Omental fat pad (tissue), 4 donors: Measurements from ENCODE around the gene PRDM7. TPM values are rescaled to one million over a fixed set of nuclear protein-coding genes. Genes with fewer than 3 reads are reported as not detected.
"Not testable (repeated sequence)": the region's sequence is repeated elsewhere in the genome, so short reads cannot be mapped to it uniquely, and the experiment has no call there.

Experiments
- ATAC-seq: fragments of 150-250 bp; one replicate; pipeline ENCODE4 v1.9.1; 2016; ENCODE audit warnings: mild to moderate bottlenecking, moderate library complexity; ENCODE audit not compliant: low FRiP score
- DNase-seq: peaks from one replicate; pipeline ENCODE4 v3.0.0-alpha.2; 2019; ENCODE audit warnings: low spot score
- total RNA-seq, 4 donors: library from RNA; depleted of rRNA; stranded (reverse); fragments of >200 nt; gene quantifications; one replicate each; pipeline ENCODE4 v1.1.0, GENCODE V29; 2016
- TF ChIP-seq, protein P1 (sequence below), 3 donors: fragments of 450-650 bp; IDR thresholded peaks; one replicate each; pipeline ENCODE4 v1.5.1; 2016 to 2017; ENCODE audit warnings: antibody characterized with exemption in 3 of 3, mild to moderate bottlenecking in 3 of 3, moderate library complexity in 2 of 3

Gene PRDM7
- total RNA-seq = not detected

DNA sequence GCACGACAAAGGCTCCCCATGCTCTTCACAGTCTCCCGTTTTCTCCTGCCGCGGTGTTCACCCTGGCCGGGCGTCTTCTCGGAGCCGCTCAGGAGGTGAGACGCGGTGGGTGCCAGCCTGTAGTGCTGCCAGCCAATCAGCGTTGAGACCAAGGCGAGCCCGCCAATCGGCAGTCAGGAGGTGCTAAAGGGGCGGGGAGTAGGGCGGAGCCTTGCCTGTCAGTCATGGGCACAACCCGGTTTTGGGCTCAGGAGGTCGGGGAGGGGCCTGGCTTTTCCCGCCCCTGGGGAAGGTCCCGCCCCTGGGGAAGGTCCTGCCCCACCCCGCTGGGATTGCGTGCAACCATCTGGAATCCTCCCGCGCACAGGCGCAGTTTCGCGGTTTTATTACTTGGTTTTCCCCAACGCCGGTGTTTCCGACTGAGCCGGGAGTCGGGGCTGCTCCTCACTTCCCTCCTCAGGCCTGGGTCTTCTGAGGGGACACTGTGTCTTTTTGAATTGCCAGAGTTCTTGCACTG, at the start of gene PRDM7:
PRDM7 (minus strand) TSS at position 92 of the 517 bp plus-strand sequence. CDS start 1,421 bp downstream, outside the sequence.
- TF ChIP-seq, protein P1, sequence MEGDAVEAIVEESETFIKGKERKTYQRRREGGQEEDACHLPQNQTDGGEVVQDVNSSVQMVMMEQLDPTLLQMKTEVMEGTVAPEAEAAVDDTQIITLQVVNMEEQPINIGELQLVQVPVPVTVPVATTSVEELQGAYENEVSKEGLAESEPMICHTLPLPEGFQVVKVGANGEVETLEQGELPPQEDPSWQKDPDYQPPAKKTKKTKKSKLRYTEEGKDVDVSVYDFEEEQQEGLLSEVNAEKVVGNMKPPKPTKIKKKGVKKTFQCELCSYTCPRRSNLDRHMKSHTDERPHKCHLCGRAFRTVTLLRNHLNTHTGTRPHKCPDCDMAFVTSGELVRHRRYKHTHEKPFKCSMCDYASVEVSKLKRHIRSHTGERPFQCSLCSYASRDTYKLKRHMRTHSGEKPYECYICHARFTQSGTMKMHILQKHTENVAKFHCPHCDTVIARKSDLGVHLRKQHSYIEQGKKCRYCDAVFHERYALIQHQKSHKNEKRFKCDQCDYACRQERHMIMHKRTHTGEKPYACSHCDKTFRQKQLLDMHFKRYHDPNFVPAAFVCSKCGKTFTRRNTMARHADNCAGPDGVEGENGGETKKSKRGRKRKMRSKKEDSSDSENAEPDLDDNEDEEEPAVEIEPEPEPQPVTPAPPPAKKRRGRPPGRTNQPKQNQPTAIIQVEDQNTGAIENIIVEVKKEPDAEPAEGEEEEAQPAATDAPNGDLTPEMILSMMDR (IDR thresholded peaks at IDR 0.05) = no peak
- DNase-seq (peak; percentile 95), ATAC-seq (peak; percentile 99)

DNA sequence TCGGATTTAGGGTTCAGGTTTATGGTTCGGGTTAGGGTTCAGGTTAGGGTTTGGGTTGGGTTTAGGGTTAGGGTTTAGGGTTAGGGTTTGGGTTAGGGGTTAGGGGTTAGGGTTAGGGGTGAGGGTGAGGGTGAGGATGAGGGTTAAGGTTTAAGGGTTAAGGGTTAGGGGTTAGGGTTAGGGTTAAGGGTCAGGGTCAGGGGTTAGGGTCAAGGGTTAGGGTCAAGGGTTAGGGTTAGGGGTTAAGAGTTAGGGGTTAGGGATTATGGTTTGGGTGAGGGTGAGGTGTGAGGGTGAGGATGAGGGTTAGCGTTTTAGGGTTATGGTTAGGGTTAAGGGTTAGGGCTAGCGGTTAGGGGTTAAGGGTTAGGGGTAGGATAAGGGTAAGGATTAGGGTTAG, 44.7 kb upstream of the PRDM7 start:
- not testable (repeated sequence) for DNase-seq, ATAC-seq

DNA sequence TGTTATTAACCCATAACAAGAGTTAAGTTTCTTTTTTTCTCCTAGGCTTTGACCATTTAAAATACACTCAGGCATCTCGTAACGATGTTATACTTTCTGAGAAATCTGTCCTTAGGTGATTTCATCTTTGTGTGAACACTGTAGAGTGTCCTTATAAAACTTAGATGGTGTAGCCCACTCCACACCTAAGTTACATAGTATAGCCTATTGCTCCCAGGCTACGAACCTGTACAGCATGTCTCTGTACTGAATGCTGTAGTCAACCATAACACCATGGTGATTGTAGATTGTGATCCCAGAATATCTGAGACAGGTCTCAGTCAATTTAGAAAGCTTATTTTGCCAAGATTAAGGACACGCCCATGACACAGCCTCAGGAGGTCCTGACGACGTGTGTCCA, 30.5 kb upstream of the PRDM7 start:
- ATAC-seq, DNase-seq: not testable (repeated sequence)

DNA sequence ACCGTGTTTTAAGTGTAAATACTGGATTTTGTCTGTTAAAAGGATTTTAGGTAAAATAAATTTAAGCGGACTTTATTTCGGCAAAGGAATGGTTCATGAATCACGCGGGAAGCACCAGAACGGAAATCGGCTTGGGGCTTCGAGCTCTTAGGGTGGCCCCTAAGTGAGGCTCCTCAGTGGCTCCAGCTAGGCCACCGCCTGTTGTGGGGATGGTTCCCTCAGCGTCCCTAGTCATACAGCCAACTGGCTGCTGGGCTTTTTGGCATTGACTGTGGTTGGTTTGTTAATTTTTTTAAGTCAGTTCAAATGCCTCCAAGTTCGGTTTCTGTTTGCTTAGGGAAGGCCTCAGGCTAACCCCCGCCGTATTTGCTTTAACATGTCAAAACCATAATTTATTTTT, 29.9 kb upstream of the PRDM7 start:
- not testable (repeated sequence) for ATAC-seq, DNase-seq

DNA sequence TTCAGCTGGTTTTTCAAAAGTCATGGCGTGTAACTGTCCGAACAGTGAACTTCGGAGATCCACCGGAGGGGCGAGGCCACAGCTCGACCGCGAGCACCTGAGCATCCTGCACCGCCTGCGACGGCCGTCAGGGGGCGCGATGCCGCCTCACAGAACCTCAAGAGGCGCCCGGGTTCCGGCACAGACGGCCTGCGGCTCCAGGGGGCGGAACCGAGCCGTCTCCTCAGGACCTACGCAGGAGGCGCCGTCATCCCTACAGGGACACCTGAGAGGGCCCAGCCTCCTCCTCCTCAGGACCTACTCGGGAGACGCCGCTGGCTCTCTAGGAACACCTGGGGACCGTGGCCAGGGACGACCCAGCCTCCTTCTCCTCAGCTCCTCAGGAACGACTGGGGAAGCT, 29.1 kb upstream of the PRDM7 start:
- peak; percentile 14 for ATAC-seq
- DNase-seq = not testable (repeated sequence)

DNA sequence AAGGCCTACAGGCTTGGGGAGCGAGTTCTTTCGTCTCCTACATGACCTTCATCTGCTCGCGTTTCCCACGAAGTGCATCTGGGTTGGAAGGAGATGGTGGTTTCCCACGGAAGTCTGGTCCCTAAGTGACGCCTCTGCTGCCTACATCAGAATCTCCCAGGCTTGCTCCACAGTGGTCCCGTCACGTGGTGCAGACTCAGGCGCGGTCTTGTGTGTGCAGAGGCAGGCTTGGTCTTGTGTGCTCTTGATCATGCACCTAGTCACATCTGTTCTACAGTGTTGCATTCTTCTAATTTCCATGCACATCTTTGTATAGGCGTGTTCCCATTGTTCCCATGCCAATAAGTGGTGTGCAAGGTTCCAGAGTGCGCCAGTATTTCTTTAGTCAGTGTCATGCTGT, 27.6 kb upstream of the PRDM7 start:
- not testable (repeated sequence) for DNase-seq

DNA sequence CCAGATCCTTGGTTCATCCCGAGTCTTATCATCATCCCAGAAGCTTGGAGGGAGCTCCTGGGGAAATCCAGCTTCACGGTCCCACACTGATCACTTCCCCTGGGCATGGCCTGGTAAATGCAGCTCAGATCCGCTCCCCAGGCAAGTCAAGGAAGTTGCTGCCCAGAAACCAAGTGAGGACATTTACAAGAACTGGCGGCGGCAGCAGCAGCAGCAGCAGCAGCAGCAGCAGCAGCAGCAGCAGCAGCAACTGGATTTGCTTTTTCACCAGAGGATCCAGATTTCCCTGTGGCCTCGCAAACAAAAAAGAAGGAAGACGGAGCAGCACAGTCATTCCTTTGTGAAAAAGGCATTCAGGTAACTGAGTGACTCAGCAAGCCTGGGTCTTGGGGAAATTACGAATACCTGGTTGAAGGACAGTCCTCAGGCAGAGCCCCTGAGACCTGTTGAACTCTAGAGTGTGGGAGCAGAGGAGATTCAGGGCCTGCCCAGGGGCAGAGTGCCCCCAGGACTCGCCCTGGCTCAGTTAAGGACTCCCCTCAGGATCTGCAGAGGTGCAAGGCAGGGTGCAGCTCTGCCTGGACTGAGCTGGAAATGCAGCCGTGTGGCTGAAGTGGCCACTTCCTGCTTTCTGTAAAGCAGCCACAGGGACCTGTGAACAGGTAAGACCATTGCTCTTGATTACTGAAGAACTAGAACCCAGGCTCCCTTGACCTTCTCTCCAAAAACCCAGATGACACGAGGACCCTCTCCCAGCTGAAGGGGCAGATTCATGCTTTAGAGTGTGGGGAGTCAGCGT, 25.2 kb upstream of the PRDM7 start:
- ATAC-seq, DNase-seq: not testable (repeated sequence)

More for the DNA sequence above, 27.6 kb upstream of the PRDM7 start:
- not testable (repeated sequence) for ATAC-seq

DNA sequence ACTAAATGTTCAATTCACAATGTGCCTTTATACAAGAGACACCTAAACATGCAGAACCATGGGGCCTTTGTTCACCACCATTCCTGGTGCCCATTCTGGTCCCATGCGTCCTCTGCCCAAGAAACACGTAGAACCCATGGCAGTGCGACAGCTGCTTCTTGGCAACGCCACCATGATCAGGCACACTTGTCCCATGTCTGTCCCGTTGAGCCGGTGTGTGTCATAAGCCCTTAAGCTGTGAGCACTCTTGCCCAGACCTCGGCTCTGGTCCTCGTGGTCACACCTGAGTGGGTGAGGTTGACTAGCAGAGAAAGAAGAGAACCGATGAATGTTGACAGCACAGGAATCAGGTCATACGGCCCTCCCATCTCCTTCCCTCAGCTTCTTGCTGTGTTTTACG, 24.2 kb upstream of the PRDM7 start:
- not testable (repeated sequence) for DNase-seq, ATAC-seq

DNA sequence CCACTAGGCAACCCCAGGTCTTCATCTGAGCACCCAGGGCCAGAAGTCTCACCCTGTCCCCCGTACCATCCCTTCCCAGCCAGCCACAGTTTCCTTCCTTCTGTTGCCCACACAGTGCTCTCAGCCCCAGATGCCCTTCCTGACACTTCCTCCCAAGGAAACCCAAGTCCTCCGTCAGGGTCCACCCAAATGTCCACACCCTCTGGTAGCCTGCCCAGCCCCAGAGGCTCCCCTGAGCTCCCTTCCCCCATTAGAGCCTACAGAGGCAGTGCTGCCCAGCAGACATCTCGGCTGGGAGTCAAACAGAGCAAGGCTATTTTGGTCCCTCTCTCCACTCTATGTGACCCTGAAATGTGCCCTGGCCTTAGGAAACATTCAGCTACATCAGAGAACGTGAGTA, 23.7 kb upstream of the PRDM7 start:
- not testable (repeated sequence) for ATAC-seq, DNase-seq

DNA sequence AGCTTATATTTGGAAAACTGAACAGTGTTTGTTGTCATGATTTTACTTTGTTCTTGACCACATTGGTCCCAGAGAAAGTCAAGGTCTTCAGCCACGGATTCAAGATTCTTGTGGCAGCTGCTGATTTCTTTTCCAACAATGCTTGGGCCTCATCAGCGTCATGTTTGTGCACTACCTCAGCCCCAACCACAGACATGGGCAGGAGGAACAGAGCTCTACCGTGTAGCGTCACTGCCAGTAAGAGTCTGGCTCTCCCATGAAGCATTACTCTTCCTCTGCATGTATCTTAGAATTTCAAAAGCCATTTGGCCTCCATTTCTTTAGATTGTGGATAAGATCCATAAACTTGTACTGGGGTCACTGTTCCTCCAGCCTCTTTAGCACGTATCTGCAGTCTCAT, 23.1 kb upstream of the PRDM7 start:
- DNase-seq, ATAC-seq: not testable (repeated sequence)

DNA sequence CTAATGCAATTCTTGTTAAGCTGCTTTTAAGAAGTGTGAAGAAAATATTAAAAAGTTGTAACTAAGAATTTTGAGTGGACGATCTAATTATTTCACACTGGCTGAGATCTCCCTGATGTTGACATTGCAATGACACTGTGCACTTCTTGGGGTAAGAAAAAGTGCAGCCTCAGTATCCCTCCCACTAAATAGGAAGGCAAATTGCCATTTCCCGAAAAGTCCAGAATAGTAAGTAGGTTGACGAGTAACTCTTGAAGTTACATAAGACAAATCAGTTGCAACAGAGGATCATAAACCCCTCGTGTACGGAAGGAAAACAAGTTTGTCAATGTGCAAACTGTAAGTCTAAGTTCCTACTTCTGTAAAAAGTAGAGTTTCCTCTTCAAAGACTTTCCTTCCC, 21.8 kb upstream of the PRDM7 start:
- not testable (repeated sequence) for DNase-seq, ATAC-seq

DNA sequence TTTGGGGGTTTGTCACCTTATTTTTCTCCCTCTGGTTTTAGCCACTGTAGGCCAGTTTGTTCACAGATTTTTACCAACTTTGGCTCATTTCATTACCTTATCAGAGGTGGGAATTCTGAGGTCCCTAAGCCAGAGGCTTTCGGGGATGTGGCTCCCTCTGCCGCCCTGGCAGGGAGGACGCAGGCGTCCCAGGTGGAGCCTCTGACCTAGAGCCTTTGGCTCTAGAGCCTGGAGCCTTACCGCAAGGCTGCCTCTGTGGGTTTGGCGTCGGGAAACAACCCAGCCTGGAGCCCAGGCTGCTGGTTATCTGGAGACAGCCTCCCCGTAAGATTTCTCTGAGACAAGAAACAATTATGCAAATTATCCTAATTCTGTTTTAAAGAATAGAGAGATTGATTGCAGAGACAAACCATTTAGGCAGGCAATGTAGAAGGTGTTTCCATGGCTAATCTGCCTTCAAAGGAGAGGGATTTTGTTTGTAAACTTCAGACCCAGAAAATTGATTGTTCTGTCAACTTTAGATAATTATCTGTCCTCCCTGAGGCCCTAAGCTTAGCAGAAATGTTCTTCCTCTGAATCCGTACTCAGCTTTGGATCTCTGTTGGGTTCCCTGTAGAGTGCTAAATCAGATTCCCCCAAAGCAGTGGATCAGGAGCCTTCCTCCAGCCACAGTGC, 20.0 kb upstream of the PRDM7 start:
- DNase-seq, ATAC-seq: not testable (repeated sequence)

DNA sequence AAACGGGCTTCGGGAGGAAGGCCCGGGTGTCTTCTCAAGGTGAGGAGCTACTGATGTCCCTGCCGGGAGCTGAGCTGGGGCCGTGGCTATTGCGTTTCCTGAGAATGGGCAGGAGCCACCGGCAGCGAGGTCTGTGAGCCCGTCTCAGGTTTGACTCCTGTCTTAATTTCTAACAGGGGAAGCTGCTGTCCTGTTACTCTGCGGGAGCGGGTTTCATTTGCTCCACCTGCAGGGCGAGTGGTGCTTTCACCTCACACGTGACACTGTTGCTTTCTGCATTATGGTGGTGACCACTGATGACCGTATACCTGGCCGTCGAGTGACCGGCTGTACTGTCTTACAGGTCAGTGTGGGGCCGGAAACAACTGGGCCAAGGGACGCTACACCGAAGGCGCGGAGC, 17.7 kb upstream of the PRDM7 start:
- DNase-seq, ATAC-seq: not testable (repeated sequence)

DNA sequence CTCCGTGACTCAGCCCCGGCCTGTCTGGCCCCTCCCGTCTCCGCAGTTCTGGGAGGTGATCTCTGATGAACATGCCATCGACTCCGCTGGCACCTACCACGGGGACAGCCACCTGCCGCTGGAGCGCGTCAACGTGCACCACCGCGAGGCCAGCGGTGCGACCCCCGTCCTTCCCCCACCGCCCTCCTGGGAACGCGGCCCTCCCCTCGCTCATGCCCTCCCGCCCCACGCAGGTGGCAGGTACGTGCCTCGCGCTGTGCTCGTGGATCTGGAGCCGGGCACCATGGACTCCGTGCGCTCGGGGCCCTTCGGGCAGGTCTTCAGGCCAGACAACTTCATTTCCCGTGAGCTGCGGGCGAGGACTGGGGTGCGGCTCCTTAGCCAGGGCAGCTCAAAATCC, 17.2 kb upstream of the PRDM7 start:
- not testable (repeated sequence) for ATAC-seq, DNase-seq

DNA sequence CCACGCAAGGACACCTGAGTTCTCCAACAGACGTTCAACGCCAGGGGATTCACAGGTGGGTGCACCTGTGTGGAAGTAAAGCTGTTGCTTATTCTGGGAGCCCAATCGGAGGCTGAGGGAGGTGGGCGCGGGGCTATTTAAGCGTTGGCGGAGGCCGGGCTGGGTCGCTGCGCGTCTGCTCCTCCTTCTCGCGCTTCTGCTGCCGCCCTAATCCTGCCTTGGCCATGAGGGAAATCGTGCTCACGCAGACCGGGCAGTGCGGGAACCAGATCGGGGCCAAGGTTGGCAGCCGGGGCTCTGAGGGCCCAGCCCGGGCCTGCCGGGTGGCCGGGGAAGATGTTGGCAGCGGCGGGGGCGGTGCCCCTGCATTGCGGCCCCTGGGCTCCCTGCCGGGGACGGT, 16.7 kb upstream of the PRDM7 start:
- DNase-seq, ATAC-seq: not testable (repeated sequence)

DNA sequence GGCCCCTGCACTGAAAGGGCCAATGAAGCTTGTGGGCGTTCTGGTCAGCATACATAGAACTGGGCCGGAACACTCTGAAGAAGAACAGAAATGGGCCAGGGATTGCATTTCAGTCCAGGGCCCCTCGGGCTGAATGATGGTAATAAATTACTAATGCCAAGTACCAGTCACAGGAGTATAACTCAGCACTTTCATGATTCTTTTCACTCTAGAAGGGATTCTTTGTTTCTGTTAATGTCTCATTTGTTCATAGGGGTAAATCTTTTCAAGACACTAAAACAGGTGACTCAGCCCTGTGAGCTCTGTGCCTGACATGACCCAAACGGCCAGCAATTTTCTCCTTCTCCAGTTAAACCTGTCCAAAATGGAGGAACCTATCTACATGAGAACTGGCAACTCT, 15.7 kb upstream of the PRDM7 start:
- not testable (repeated sequence) for DNase-seq, ATAC-seq
